HCT116 (cell line): ENCODE data around the gene ICA1L.

Source experiments
- EGR1 ChIP-seq: IDR thresholded peaks from 2 replicates; pipeline ENCODE4 v1.6.1; 2012; ENCODE audit warnings: low read depth
- JUND ChIP-seq: IDR thresholded peaks from 2 replicates; pipeline ENCODE4 v1.6.1; 2012
- POLR2AphosphoS5 ChIP-seq: IDR thresholded peaks from 2 replicates; pipeline ENCODE4 v1.6.1; 2011; ENCODE audit warnings: mild to moderate bottlenecking, low read depth, low read length, moderate library complexity
- SP1 ChIP-seq: IDR thresholded peaks from 2 replicates; pipeline ENCODE4 v1.6.1; 2012; ENCODE audit warnings: low read depth
- ZFX ChIP-seq: fragments of 450-650 bp; IDR thresholded peaks from 2 replicates; pipeline ENCODE4 v1.6.1; 2017
- TF ChIP-seq, protein P1 (sequence below), 3 experiments: fragments of 200-600 bp in 1 of 3; sonication (generic) in 1 of 3; IDR thresholded peaks in 2 of 3; conservative IDR thresholded peaks in 1 of 3; 2 replicates each; pipeline ENCODE4 v1.5.1; 2012 to 2017; ENCODE audit warnings: low read depth in 2 of 3, low read length in 2 of 3, antibody characterized with exemption in 1 of 3, borderline replicate concordance in 1 of 3, control low read depth in 1 of 3, mild to moderate bottlenecking in 1 of 3, mixed read lengths in 1 of 3, mixed run types in 1 of 3, moderate library complexity in 1 of 3; ENCODE audit not compliant: insufficient read depth in 1 of 3

DNA sequence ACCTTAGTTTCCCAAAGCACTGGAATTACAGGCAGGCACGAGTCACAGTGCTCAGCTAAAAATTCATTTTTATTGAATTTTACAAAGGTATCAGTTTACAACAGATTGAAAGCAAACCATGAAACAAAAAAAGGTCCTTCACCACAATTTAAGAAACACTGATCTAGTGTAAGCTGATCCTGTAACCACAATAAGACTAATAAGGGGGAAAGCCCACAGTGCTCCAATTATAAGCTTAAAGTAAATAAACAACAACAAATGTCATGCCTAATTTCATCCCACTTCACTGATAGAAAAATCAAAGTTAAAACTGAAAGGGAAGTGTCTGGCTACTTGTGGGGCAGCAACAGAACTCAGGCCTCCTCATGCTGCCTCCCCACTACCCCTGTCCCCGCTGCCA is 49.2 kb downstream of the ICA1L start:
- TF ChIP-seq POLR2AphosphoS5 (no peak), EGR1 (no peak), SP1 (no peak), JUND (no peak), ZFX (no peak)
- TF ChIP-seq, protein P1, sequence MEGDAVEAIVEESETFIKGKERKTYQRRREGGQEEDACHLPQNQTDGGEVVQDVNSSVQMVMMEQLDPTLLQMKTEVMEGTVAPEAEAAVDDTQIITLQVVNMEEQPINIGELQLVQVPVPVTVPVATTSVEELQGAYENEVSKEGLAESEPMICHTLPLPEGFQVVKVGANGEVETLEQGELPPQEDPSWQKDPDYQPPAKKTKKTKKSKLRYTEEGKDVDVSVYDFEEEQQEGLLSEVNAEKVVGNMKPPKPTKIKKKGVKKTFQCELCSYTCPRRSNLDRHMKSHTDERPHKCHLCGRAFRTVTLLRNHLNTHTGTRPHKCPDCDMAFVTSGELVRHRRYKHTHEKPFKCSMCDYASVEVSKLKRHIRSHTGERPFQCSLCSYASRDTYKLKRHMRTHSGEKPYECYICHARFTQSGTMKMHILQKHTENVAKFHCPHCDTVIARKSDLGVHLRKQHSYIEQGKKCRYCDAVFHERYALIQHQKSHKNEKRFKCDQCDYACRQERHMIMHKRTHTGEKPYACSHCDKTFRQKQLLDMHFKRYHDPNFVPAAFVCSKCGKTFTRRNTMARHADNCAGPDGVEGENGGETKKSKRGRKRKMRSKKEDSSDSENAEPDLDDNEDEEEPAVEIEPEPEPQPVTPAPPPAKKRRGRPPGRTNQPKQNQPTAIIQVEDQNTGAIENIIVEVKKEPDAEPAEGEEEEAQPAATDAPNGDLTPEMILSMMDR (IDR thresholded peaks at IDR 0.05 in 2 of 3, conservative IDR thresholded peaks at IDR 0.05 in 1 of 3; ENCODE audit: borderline replicate concordance in 1 of 3, insufficient read depth in 1 of 3, low read depth in 2 of 3, low read length in 2 of 3), result no peak
